GM13976 (cell line): ENCODE data around the gene COL20A1.

Experiments used
- DNase-seq: peaks from one replicate; pipeline ENCODE4 v3.0.0; 2012; ENCODE audit warnings: low spot score
- CTCF ChIP-seq: IDR thresholded peaks from 2 replicates; pipeline ENCODE4 v1.5.1; 2012; ENCODE audit warnings: borderline replicate concordance, mild to moderate bottlenecking; ENCODE audit not compliant: insufficient read depth; ENCODE audit errors: extremely low read depth, missing control alignments, control extremely low read depth
- in situ Hi-C: fragments of 300-500 bp; cut with MboI; formaldehyde crosslinking; loops from one replicate; pipeline ENCODE4 v1.12.0; 2022; ENCODE audit warnings: low sequenced_read_pairs, mixed read lengths, inconsistent platforms; ENCODE audit not compliant: unreplicated experiment

Gene COL20A1

GRCh38 chr20:63356511-63356910 is 63.5 kb downstream of the COL20A1 start:
- in situ Hi-C loops, result no loop called here
- TF ChIP-seq CTCF, result no peak
- DNase-seq, result no peak

- no peak for TF ChIP-seq CTCF
- no peak for DNase-seq
- in situ Hi-C loops, result no loop called here
Measured at GRCh38 chr20:63356931-63357879, 64.2 kb downstream of the COL20A1 start.

- no peak for TF ChIP-seq CTCF
- in situ Hi-C loops, result no loop called here
- no peak for DNase-seq
Measured at GRCh38 chr20:63357921-63358905, 65.2 kb downstream of the COL20A1 start.

- no peak for DNase-seq
- no peak for TF ChIP-seq CTCF
- in situ Hi-C loops, result no loop called here
Measured at GRCh38 chr20:63359164-63359934, 66.4 kb downstream of the COL20A1 start.

- no peak for TF ChIP-seq CTCF
- no peak for DNase-seq
- in situ Hi-C loops, result no loop called here
Measured at GRCh38 chr20:63359937-63360849, 67.2 kb downstream of the COL20A1 start.
